Astrocyte of the hippocampus (primary cell): Measurements from ENCODE around the gene KRTAP10-6.
"Not testable (repeated sequence)": the region's sequence is repeated elsewhere in the genome, so short reads cannot be mapped to it uniquely, and the experiment has no call there.

ENCODE experiments used
- DNase-seq: peaks from one replicate; pipeline ENCODE4 v3.0.0; 2011; ENCODE audit warnings: low read depth, low spot score

Gene KRTAP10-6

DNA sequence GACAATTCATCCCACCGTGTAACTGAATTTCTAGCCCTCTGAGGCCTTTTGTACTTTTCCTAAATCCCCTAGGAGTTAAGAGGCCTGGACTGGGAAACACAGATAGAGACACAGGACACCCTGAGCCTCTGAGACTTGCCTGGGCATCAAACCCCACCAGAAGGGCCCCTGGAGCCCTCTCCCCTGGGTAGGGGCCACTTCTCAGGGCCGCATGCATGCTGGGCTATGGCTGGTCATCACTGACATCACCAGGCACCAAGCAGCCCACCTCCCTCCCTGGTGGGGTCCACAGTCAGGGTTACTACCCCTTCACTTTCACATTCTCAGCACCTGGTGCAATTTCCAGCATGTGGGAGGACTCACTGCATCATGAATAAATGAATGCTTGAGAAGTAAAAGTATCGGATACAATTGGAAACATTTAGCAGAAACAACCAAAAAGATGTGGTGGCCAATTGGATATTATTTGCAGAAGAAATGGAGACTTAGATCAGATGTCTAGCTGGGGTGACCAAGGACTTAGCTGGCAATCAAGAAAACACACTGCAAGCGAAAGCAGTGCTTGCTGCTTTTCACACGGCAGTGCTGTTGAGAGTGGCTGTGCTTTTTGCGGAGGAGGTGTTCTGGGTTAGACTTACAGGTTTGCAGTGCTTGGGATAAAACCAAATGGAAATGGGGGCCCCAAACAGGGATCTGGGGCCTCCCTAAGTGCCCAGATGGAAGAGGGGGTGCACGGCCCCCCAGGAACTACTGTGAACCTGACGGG is 7.1 kb upstream of the KRTAP10-6 start:
- no peak for DNase-seq

GRCh38 chr21:44598061-44598460 is 5.8 kb upstream of the KRTAP10-6 start:
- no peak for DNase-seq

- peak; percentile 33 for DNase-seq
Observed at GRCh38 chr21:44596068-44596725, 3.9 kb upstream of the KRTAP10-6 start.

DNA sequence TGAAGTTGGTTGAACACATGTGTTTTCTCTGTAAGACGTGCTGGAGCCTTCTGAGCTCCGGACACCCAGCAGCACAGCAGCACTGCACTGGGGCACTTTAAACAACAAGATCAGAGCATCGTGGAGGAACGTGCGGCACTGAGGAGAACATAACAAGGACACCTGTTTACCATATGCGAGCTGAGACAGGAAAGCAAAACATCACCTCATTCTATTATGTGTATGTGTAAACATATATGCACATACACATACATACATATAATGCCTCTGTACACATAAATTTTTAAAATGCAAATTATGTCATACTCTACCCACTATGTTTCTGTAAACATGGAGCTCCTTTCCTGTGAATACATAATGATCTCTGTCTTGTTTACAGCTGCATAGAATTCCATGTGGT is 3.2 kb upstream of the KRTAP10-6 start:
- DNase-seq = no peak

DNA sequence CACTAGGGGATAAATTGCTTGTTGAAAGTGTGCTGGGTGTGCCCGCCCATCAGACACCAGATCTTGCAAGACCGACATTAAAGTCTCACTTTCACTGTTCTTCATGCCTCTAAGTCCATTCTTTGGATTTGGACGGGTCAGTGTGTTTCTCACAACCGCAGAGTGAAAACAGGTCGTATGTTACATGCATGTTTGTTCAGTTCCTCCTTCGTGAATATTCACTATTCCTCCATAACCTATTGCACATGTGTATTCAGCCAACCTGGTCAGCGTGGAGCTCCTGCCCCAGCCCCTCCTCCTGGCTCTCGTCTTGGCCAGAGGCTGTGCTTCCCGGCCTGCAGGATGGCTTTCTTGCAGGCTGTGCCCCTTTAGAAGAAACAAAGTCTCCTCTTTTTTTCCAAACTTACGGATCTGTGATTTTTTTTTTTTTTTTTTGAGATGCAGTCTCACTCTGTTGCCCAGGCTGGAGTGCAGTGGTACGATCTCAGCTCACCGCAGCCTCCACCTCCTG is 2.2 kb upstream of the KRTAP10-6 start:
- no peak for DNase-seq

GRCh38 chr21:44593598-44594405 is 1.5 kb upstream of the KRTAP10-6 start:
- no peak for DNase-seq

- not testable (repeated sequence) for DNase-seq
Observed at GRCh38 chr21:44591801-44592130, 539 bp downstream of the KRTAP10-6 start.

DNA sequence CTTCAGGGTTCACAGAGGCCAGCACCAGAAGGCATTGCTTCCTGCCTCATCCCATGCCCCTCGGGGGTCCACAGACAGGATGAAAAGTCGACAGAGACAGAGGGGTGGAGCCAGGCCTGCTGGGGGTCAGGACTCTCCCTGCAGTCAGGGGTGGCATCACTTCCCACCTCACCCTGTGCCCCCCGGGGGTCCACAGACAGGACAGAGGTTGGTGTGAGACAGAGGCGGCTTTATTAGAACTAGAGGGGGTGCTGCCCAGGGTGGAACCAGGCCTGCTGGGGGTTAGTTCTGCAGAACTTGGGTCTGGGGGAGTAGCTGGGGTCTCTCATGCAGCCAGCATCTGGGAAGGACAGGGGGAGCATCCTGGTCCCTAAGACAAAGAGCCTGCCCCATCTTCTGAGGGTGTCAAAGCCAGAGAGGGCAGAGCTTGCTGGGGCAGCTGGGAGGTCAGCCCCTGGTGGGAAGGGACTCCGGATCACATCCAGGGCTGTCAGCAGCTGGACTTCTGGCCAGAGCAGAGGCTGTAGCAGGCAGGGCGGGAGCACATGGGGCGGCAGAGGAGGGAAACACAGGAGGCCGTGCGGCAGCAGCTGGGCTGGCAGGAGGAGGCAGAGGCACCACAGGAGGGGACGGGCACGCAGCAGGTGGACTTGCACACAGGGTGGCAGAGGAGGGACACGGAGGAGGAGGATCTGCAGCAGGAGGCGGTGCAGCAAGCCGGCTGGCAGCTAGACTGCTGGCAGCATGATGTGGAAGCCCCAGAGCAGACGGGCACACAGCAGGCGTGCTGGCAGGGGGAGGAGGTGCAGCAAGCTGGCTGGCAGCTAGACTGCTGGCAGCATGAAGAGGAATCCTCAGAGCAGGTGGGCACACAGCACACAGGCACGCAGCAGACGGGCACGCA is 1.2 kb downstream of the KRTAP10-6 start:
- DNase-seq = not testable (repeated sequence)

GRCh38 chr21:44590311-44590721 is 2.0 kb downstream of the KRTAP10-6 start:
- DNase-seq = no peak

DNA sequence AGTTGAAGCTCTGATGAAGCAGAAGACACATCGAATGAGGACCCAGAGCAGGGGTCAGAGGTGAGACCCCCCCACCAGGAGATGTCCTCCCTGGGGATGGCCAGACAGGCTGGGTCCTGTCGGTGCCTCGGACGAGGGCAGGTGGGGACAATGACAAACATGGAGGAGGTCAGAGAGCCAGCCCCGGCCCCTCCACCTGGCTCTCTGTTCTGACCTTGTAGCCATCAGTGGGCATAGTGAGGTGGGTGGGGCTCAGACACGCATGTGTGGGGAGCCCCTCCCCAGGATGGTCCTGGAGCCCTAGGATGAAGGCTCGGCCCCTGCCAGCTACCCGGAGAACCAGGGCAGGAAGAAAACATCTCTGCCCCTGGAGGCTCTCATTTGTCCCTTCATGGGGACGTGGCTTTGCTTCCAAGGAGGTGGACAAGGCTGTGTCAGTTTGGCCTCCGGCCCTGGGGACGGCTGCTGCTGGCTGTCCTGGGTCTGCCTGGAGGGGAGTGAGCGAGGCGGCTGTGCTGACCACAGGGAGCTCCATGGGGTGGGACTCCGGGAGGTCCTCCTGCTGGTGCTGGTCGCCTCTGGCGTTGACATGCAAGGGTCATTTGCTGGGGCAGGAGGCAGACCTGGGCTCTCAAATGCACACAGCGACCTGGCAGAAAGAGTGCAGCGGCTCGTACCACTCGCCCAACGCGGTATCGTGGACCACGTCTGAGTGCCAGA is 2.6 kb downstream of the KRTAP10-6 start:
- no peak for DNase-seq

- DNase-seq = no peak
Observed at GRCh38 chr21:44589094-44589493, 3.2 kb downstream of the KRTAP10-6 start.

GRCh38 chr21:44585892-44586291 is 6.4 kb downstream of the KRTAP10-6 start:
- no peak for DNase-seq

DNA sequence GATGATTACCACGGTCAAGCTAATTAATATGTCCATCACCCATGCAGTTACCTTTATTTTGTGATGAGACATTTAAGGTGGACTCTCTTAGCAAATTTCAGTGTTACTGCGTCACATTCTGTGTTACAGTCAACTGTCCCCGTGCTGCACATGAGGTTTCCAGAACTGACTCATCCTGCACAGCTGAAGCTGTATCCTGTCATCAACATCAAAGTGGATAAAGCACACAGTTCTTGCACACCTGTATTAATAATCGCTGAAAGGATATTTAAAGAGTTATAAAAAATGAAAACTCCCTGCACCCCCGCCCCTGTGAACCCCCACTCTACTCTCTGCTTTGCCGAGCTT is 8.5 kb downstream of the KRTAP10-6 start:
- DNase-seq = no peak

DNA sequence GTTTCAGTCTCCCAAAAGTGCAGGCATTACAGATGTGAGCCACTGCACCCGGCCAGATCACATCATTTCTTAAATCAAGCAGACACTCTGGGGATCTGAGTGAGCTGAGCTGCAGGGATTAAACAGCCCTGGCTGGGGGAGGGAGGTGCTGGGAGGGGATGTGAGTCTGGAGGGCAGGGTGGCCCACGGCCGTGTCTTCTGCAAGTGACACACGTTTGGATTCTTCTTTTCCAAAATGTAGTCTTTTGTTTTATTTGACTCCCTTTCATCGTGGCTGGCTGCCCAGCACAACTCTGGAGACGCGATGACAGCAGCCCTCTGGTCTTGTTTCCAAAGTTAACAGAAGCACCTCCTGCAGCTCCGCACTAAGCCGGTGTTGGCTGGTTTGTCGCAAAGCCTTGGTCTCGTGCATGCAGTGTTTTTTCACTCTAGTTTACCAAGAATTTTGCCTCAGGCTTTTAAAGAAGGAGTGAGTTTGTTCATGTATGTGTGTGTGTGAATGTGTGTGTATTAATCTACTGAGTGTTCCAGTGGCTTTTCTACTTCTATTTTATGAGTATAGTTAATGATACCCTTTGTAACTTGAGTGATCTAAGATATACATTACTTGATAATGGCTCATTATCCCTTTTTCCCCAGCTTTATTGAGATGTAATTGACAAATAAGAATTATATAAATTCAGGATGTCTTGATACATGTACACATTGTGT is 9.1 kb downstream of the KRTAP10-6 start:
- DNase-seq = no peak

DNA sequence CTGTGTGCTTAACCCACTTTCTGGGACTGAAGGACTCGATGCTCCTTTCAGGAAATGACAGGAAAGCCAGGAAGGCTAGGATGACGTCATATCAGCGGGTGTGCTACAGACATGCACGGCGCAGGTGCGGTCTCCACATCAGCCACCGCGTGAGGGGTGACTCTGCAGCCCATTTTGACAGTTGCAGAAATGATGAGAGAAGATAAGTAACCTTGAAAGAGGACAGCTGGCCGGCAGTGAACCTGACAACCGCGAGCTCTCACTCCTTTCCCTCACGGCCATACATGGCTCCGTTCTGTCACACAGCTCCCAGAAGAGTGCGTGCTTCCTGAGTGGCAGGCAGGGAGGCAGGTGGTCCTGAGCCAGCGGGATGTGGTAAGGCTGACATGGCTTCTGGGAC is 10.2 kb downstream of the KRTAP10-6 start:
- DNase-seq = no peak

- DNase-seq = no peak
Observed at GRCh38 chr21:44581158-44581557, 11.1 kb downstream of the KRTAP10-6 start.

- not testable (repeated sequence) for DNase-seq
Observed at GRCh38 chr21:44580231-44580821, 12.0 kb downstream of the KRTAP10-6 start, which contains the start of gene KRTAP10-5. KRTAP10-5 (minus strand) TSS chr21:44580604; CDS start chr21:44580578, 26 bp downstream.

GRCh38 chr21:44579833-44580144 is 12.5 kb downstream of the KRTAP10-6 start:
- no peak for DNase-seq

GRCh38 chr21:44579056-44579832 is 13.1 kb downstream of the KRTAP10-6 start:
- no peak for DNase-seq
